ENCODE data around the gene NDUFA8. TPM values are rescaled to one million over a fixed set of nuclear protein-coding genes. Genes with fewer than 3 reads are reported as not detected.

The NDUFA8 gene
- 25.0 and 27.4 TPM in 2 replicates for total RNA-seq

GRCh38 chr9:122159026-122159924, at the start of gene NDUFA8, which contains the start of gene MORN5:
NDUFA8 (minus strand) TSS chr9:122159779; CDS start chr9:122159677, 102 bp downstream.
MORN5 (plus strand) TSS chr9:122159908; CDS start chr9:122159973, 65 bp downstream.
- TF ChIP-seq CTCF (IDR thresholded peaks at IDR 0.05; ENCODE audit: insufficient read depth, low read depth, low read length), result no peak
- DNase-seq (ENCODE audit: low read depth), result peak; percentile 96
- peak within 1 kb of the TSS; percentile 99 for H3K4me3 ChIP-seq (ENCODE audit: low read depth, low read length)

GRCh38 chr9:122207096-122207495, 47.5 kb upstream of the NDUFA8 start:
- no peak for TF ChIP-seq CTCF (IDR thresholded peaks at IDR 0.05; ENCODE audit: insufficient read depth, low read depth, low read length)

GRCh38 chr9:122206118-122207046, 46.8 kb upstream of the NDUFA8 start:
- no peak for TF ChIP-seq CTCF (IDR thresholded peaks at IDR 0.05; ENCODE audit: insufficient read depth, low read depth, low read length)
- peak; percentile 33 for DNase-seq (ENCODE audit: low read depth)
- H3K4me3 ChIP-seq (ENCODE audit: low read depth, low read length), result no peak overlapping the region

More at GRCh38 chr9:122207096-122207495, 47.5 kb upstream of the NDUFA8 start:
- H3K4me3 ChIP-seq (ENCODE audit: low read depth, low read length), result no peak overlapping the region
- no peak for DNase-seq (ENCODE audit: low read depth)

GRCh38 chr9:122205176-122205575, 45.6 kb upstream of the NDUFA8 start:
- no peak for TF ChIP-seq CTCF (IDR thresholded peaks at IDR 0.05; ENCODE audit: insufficient read depth, low read depth, low read length)
- H3K4me3 ChIP-seq (ENCODE audit: low read depth, low read length), result no peak overlapping the region
- DNase-seq (ENCODE audit: low read depth), result no peak

- no peak overlapping the region for H3K4me3 ChIP-seq (ENCODE audit: low read depth, low read length)
- no peak for TF ChIP-seq CTCF (IDR thresholded peaks at IDR 0.05; ENCODE audit: insufficient read depth, low read depth, low read length)
- DNase-seq (ENCODE audit: low read depth), result no peak
Observed at GRCh38 chr9:122204491-122204890, 44.9 kb upstream of the NDUFA8 start.

- H3K4me3 ChIP-seq (ENCODE audit: low read depth, low read length), result no peak overlapping the region
- no peak for TF ChIP-seq CTCF (IDR thresholded peaks at IDR 0.05; ENCODE audit: insufficient read depth, low read depth, low read length)
- DNase-seq (ENCODE audit: low read depth), result no peak
Observed at GRCh38 chr9:122204055-122204454, 44.5 kb upstream of the NDUFA8 start.

All from fibroblast of villous mesenchyme (primary cell).